Measurements from ENCODE around the gene HEPACAM. TPM values are rescaled to one million over a fixed set of nuclear protein-coding genes. Genes with fewer than 3 reads are reported as not detected.

Gene HEPACAM
- total RNA-seq, 1 donor from 2014 or later, result not detected

- peaks cover 9% of the 10 kb centered on the region for H3K9me3 Mint-ChIP-seq
- no peak overlapping the region for H3K27ac Mint-ChIP-seq (ENCODE audit: unreplicated experiment)
- no peak for DNase-seq (ENCODE audit: low read depth, low spot score)
- H3K4me1 Mint-ChIP-seq, result peaks cover 4% of the 10 kb centered on the region
- H3K27me3 Mint-ChIP-seq (ENCODE audit: low read depth), result peaks cover 20% of the 10 kb centered on the region
- H3K36me3 Mint-ChIP-seq (ENCODE audit: low read depth), result peaks cover 12% of the 10 kb centered on the region
- H3K4me3 Mint-ChIP-seq, result no peak overlapping the region
- TF ChIP-seq CTCF (conservative IDR thresholded peaks at IDR 0.05), result no peak
Measured at GRCh38 chr11:124916370-124916710, 19.5 kb downstream of the HEPACAM start.

GRCh38 chr11:124915541-124916369, 20.1 kb downstream of the HEPACAM start:
- Mint-ChIP-seq H3K9me3 (peaks cover 9% of the 10 kb centered on the region), H3K4me1 (peaks cover 2% of the 10 kb centered on the region), H3K4me3 (no peak overlapping the region), H3K36me3 (ENCODE audit: low read depth) (peaks cover 12% of the 10 kb centered on the region), H3K27me3 (ENCODE audit: low read depth) (peaks cover 20% of the 10 kb centered on the region), H3K27ac (ENCODE audit: unreplicated experiment) (no peak overlapping the region)
- no peak for DNase-seq (ENCODE audit: low read depth, low spot score)
- no peak for TF ChIP-seq CTCF (conservative IDR thresholded peaks at IDR 0.05)

- no peak overlapping the region for H3K4me3 Mint-ChIP-seq
- peaks cover 12% of the 10 kb centered on the region for H3K4me1 Mint-ChIP-seq
- no peaks in the 10 kb centered on the region for H3K36me3 Mint-ChIP-seq (ENCODE audit: low read depth)
- H3K27me3 Mint-ChIP-seq (ENCODE audit: low read depth), result peaks cover 56% of the 10 kb centered on the region
- H3K9me3 Mint-ChIP-seq, result peaks cover 8% of the 10 kb centered on the region
- no peak for TF ChIP-seq CTCF (conservative IDR thresholded peaks at IDR 0.05)
- DNase-seq (ENCODE audit: low read depth, low spot score), result no peak
- no peak overlapping the region for H3K27ac Mint-ChIP-seq (ENCODE audit: unreplicated experiment)
Measured at GRCh38 chr11:124902616-124903015, 33.2 kb downstream of the HEPACAM start.

- peaks cover under 1% of the 10 kb centered on the region for H3K9me3 Mint-ChIP-seq
- H3K27ac Mint-ChIP-seq (ENCODE audit: unreplicated experiment), result no peak overlapping the region
- peaks cover 51% of the 10 kb centered on the region for H3K27me3 Mint-ChIP-seq (ENCODE audit: low read depth)
- no peaks in the 10 kb centered on the region for H3K36me3 Mint-ChIP-seq (ENCODE audit: low read depth)
- peaks cover 16% of the 10 kb centered on the region for H3K4me1 Mint-ChIP-seq
- no peak for TF ChIP-seq CTCF (conservative IDR thresholded peaks at IDR 0.05)
- no peak for DNase-seq (ENCODE audit: low read depth, low spot score)
- H3K4me3 Mint-ChIP-seq, result no peak overlapping the region
Measured at GRCh38 chr11:124900464-124900863, 35.4 kb downstream of the HEPACAM start.

GRCh38 chr11:124899383-124900145, 36.3 kb downstream of the HEPACAM start:
- no peaks in the 10 kb centered on the region for H3K9me3 Mint-ChIP-seq
- peaks cover 16% of the 10 kb centered on the region for H3K4me1 Mint-ChIP-seq
- no peaks in the 10 kb centered on the region for H3K36me3 Mint-ChIP-seq (ENCODE audit: low read depth)
- TF ChIP-seq CTCF (conservative IDR thresholded peaks at IDR 0.05), result no peak
- peaks cover 45% of the 10 kb centered on the region for H3K27me3 Mint-ChIP-seq (ENCODE audit: low read depth)
- no peak for DNase-seq (ENCODE audit: low read depth, low spot score)
- H3K4me3 Mint-ChIP-seq, result no peak overlapping the region
- no peak overlapping the region for H3K27ac Mint-ChIP-seq (ENCODE audit: unreplicated experiment)
